HFFc6 (cell line): Measurements from ENCODE around the gene OR8B8. TPM values are rescaled to one million over a fixed set of nuclear protein-coding genes. Genes with fewer than 3 reads are reported as not detected.
"Not testable (repeated sequence)": the region's sequence is repeated elsewhere in the genome, so short reads cannot be mapped to it uniquely, and the experiment has no call there.

ENCODE experiments used
- DNase-seq: peaks from one replicate; pipeline ENCODE4 v3.0.0-alpha.2; 2018
- H3K27ac Mint-ChIP-seq: 2 replicates; pipeline ENCODE4 v1.8.0; 2020; ENCODE audit warnings: mild to moderate bottlenecking, mixed read lengths
- H3K27me3 Mint-ChIP-seq: 2 replicates; pipeline ENCODE4 v1.8.0; 2021; ENCODE audit warnings: mild to moderate bottlenecking, moderate library complexity, mixed read lengths; ENCODE audit not compliant: insufficient read depth
- H3K36me3 Mint-ChIP-seq: 2 replicates; pipeline ENCODE4 v1.8.0; 2021; ENCODE audit warnings: low read depth, mixed read lengths
- H3K4me1 Mint-ChIP-seq: 2 replicates; pipeline ENCODE4 v1.8.0; 2020; ENCODE audit warnings: low read depth, mixed read lengths
- H3K4me3 Mint-ChIP-seq: 2 replicates; pipeline ENCODE4 v1.8.0; 2020; ENCODE audit warnings: mild to moderate bottlenecking, moderate library complexity, mixed read lengths
- H3K9me3 Mint-ChIP-seq: 2 replicates; pipeline ENCODE4 v1.8.0; 2020; ENCODE audit warnings: mild to moderate bottlenecking, mixed read lengths
- CTCF ChIP-seq: fragments of 200-600 bp; sonication (generic); IDR thresholded peaks from 2 replicates; pipeline ENCODE4 v1.5.0; 2021; ENCODE audit warnings: antibody characterized with exemption, mild to moderate bottlenecking
- total RNA-seq, 6 experiments: library from RNA; stranded (reverse); fragmentation: NEBNext Ultra II Directional; extraction: Animal tissue kit (Norgen Biotek cat#: 25700); gene quantifications; 2 replicates in 1 of 6; 3 replicates in 5 of 6; pipeline ENCODE4 v1.2.3, GENCODE V29; 2021

Gene OR8B8
- total RNA-seq, 6 experiments from 2014 or later: not detected

- no peak overlapping the region for H3K27ac Mint-ChIP-seq
- no peaks in the 10 kb centered on the region for H3K36me3 Mint-ChIP-seq
- no peaks in the 10 kb centered on the region for H3K4me1 Mint-ChIP-seq
- DNase-seq: no peak
- peaks cover 1% of the 10 kb centered on the region; the same call in 1 of the 2 replicates for H3K27me3 Mint-ChIP-seq
- TF ChIP-seq CTCF: no peak
- peaks cover 16% of the 10 kb centered on the region for H3K9me3 Mint-ChIP-seq
- no peak overlapping the region for H3K4me3 Mint-ChIP-seq
These were observed 17.8 kb upstream of the OR8B8 start for GRCh38 chr11:124463324-124463723.

- TF ChIP-seq CTCF: no peak
- Mint-ChIP-seq H3K4me3 (no peak overlapping the region), H3K27me3 (peaks cover 1% of the 10 kb centered on the region; the same call in 1 of the 2 replicates), H3K9me3 (peaks cover 13% of the 10 kb centered on the region), H3K4me1 (no peaks in the 10 kb centered on the region), H3K36me3 (no peaks in the 10 kb centered on the region), H3K27ac (no peak overlapping the region)
- DNase-seq: no peak
These were observed 15.0 kb upstream of the OR8B8 start for GRCh38 chr11:124460459-124460858.

DNA sequence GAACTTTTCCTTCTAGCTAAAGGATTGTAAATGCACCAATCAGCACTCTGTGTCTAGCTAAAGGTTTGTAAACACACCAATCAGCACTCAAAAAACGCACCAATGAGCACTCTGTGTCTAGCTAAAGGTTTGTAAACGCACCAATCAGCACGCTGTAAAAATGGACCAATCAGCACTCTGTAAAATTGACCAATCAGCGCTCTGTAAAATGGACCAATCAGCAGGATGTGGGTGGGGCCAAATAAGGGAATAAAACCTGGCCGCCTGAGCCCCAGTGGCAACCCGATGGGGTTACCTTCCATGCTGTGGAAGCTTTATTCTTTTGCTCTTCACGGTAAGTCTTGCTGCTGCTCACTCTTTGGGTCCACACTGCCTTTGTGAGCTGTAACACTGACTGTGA is 13.9 kb upstream of the OR8B8 start:
- H3K4me3 Mint-ChIP-seq, DNase-seq, H3K4me1 Mint-ChIP-seq, H3K36me3 Mint-ChIP-seq, H3K27ac Mint-ChIP-seq, H3K27me3 Mint-ChIP-seq: not testable (repeated sequence)
- H3K9me3 Mint-ChIP-seq: peaks cover 13% of the 10 kb centered on the region

GRCh38 chr11:124454552-124454951 is 9.1 kb upstream of the OR8B8 start:
- no peak for DNase-seq
- no peaks in the 10 kb centered on the region for H3K4me1 Mint-ChIP-seq
- no peaks in the 10 kb centered on the region; the same call in 1 of the 2 replicates for H3K27me3 Mint-ChIP-seq
- H3K9me3 Mint-ChIP-seq: peaks cover under 1% of the 10 kb centered on the region
- no peak overlapping the region for H3K27ac Mint-ChIP-seq
- no peak for TF ChIP-seq CTCF
- no peak overlapping the region for H3K4me3 Mint-ChIP-seq
- H3K36me3 Mint-ChIP-seq: no peaks in the 10 kb centered on the region

GRCh38 chr11:124446916-124447315 is 1.4 kb upstream of the OR8B8 start:
- H3K27me3 Mint-ChIP-seq: peaks cover 2% of the 10 kb centered on the region; the same call in 1 of the 2 replicates
- DNase-seq: no peak
- no peak overlapping the region for H3K27ac Mint-ChIP-seq
- H3K36me3 Mint-ChIP-seq: no peaks in the 10 kb centered on the region
- no peaks in the 10 kb centered on the region for H3K9me3 Mint-ChIP-seq
- H3K4me3 Mint-ChIP-seq: no peak overlapping the region
- H3K4me1 Mint-ChIP-seq: no peaks in the 10 kb centered on the region
- no peak for TF ChIP-seq CTCF

DNA sequence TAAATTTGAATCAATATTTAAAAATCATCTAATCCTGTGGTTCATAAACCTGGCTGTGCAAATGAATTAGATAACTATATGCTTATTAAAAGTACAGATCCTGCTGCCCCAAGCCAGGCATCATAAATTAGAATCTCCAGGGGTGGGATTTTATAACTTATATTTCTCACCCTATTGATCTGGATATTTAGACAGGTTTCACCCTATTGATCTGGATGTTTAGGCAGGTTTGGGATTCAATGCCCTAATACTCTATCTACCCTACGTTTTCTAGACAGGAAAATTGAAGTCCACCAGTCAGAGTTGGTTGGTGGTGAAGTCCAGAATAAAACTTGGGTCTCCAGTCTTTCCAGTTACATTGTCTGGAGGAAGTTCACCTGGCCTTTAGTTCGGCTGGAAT is 2.6 kb downstream of the OR8B8 start:
- Mint-ChIP-seq H3K4me1 (no peaks in the 10 kb centered on the region), H3K27ac (no peak overlapping the region), H3K27me3 (peaks cover 6% of the 10 kb centered on the region), H3K9me3 (no peaks in the 10 kb centered on the region), H3K4me3 (no peak overlapping the region), H3K36me3 (no peaks in the 10 kb centered on the region)
- no peak for TF ChIP-seq CTCF
- no peak for DNase-seq
